Osteocyte (in vitro differentiated cells): ENCODE data around the gene C1RL. TPM values are rescaled to one million over a fixed set of nuclear protein-coding genes. Genes with fewer than 3 reads are reported as not detected.
A peak's percentile ranks its signal among the peaks of the same experiment; 100 is the strongest.

ENCODE experiments used
- DNase-seq: peaks from one replicate; pipeline ENCODE4 v3.0.0; 2021; ENCODE audit warnings: mixed read lengths; ENCODE audit not compliant: unreplicated experiment; ENCODE audit errors: extremely low spot score
- H3K27ac Mint-ChIP-seq: one replicate; pipeline ENCODE4 v1.8.0; 2021; ENCODE audit warnings: mild to moderate bottlenecking, mixed read lengths; ENCODE audit not compliant: unreplicated experiment
- H3K27me3 Mint-ChIP-seq: one replicate; pipeline ENCODE4 v1.8.0; 2021; ENCODE audit warnings: mixed read lengths; ENCODE audit not compliant: unreplicated experiment
- H3K36me3 Mint-ChIP-seq: one replicate; pipeline ENCODE4 v1.8.0; 2021; ENCODE audit warnings: mixed read lengths; ENCODE audit not compliant: unreplicated experiment
- H3K4me1 Mint-ChIP-seq: one replicate; pipeline ENCODE4 v1.8.0; 2021; ENCODE audit warnings: mixed read lengths; ENCODE audit not compliant: unreplicated experiment
- H3K4me3 Mint-ChIP-seq: one replicate; pipeline ENCODE4 v1.8.0; 2021; ENCODE audit warnings: mild to moderate bottlenecking, moderate library complexity, mixed read lengths; ENCODE audit not compliant: unreplicated experiment
- H3K9me3 Mint-ChIP-seq: one replicate; pipeline ENCODE4 v1.8.0; 2021; ENCODE audit warnings: mixed read lengths; ENCODE audit not compliant: unreplicated experiment
- total RNA-seq: library from RNA; stranded (reverse); gene quantifications from 2 replicates; pipeline ENCODE4 v1.2.1, GENCODE V29; 2021
- TF ChIP-seq, protein P1 (sequence below): fragments of 200-600 bp; sonication (generic); IDR thresholded peaks from 2 replicates; pipeline ENCODE4 v1.5.0; 2021; ENCODE audit warnings: antibody characterized with exemption, mild to moderate bottlenecking, moderate library complexity

C1RL gene
- total RNA-seq, 1 donor from 2014 or later: 22.3 TPM

- TF ChIP-seq, protein P1, sequence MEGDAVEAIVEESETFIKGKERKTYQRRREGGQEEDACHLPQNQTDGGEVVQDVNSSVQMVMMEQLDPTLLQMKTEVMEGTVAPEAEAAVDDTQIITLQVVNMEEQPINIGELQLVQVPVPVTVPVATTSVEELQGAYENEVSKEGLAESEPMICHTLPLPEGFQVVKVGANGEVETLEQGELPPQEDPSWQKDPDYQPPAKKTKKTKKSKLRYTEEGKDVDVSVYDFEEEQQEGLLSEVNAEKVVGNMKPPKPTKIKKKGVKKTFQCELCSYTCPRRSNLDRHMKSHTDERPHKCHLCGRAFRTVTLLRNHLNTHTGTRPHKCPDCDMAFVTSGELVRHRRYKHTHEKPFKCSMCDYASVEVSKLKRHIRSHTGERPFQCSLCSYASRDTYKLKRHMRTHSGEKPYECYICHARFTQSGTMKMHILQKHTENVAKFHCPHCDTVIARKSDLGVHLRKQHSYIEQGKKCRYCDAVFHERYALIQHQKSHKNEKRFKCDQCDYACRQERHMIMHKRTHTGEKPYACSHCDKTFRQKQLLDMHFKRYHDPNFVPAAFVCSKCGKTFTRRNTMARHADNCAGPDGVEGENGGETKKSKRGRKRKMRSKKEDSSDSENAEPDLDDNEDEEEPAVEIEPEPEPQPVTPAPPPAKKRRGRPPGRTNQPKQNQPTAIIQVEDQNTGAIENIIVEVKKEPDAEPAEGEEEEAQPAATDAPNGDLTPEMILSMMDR: no peak
- H3K27ac Mint-ChIP-seq: no peak overlapping the region
- H3K36me3 Mint-ChIP-seq: no peaks in the 10 kb centered on the region
- H3K4me3 Mint-ChIP-seq: no peak overlapping the region
- H3K9me3 Mint-ChIP-seq: no peaks in the 10 kb centered on the region
- peaks cover 1% of the 10 kb centered on the region for H3K4me1 Mint-ChIP-seq
- peaks cover 45% of the 10 kb centered on the region for H3K27me3 Mint-ChIP-seq
- DNase-seq: no peak
Observed at GRCh38 chr12:7073946-7074345, 35.1 kb downstream of the C1RL start.

GRCh38 chr12:7072554-7072953 lies 36.5 kb downstream of the C1RL start:
- Mint-ChIP-seq H3K27ac (no peak overlapping the region), H3K27me3 (peaks cover 45% of the 10 kb centered on the region), H3K4me3 (no peak overlapping the region), H3K36me3 (no peaks in the 10 kb centered on the region), H3K9me3 (no peaks in the 10 kb centered on the region), H3K4me1 (peaks cover 7% of the 10 kb centered on the region)
- TF ChIP-seq, protein P1: no peak
- no peak for DNase-seq

GRCh38 chr12:7072035-7072434 lies 37.0 kb downstream of the C1RL start:
- TF ChIP-seq, protein P1: no peak
- Mint-ChIP-seq H3K36me3 (no peaks in the 10 kb centered on the region), H3K27ac (no peak overlapping the region), H3K4me1 (peaks cover 7% of the 10 kb centered on the region), H3K9me3 (no peaks in the 10 kb centered on the region), H3K4me3 (no peak overlapping the region), H3K27me3 (peaks cover 44% of the 10 kb centered on the region)
- no peak for DNase-seq

- TF ChIP-seq, protein P1: no peak
- Mint-ChIP-seq H3K4me1 (peaks cover 7% of the 10 kb centered on the region), H3K4me3 (no peak overlapping the region), H3K36me3 (no peaks in the 10 kb centered on the region), H3K27ac (no peak overlapping the region), H3K9me3 (no peaks in the 10 kb centered on the region), H3K27me3 (peaks cover 36% of the 10 kb centered on the region)
- no peak for DNase-seq
Observed at GRCh38 chr12:7069386-7069785, 39.6 kb downstream of the C1RL start.

DNA sequence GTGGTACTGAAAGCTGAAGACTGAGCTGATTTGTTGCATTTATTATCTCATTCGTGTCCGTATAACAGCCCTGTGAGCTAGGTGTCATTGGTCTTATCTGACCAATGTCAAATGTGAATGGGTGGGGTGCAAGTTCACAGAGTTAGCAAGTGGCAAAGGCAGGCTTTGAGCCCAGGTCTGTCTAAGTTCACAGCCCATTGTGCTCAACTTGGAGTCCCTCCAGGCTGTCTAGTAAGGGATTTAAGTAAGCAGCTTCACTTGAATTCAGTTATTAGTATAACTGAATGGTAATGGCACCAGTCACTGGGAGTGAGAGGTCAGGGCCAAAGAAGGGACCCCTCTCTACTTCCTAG lies 40.0 kb downstream of the C1RL start:
- Mint-ChIP-seq H3K4me3 (no peak overlapping the region), H3K27me3 (peaks cover 32% of the 10 kb centered on the region), H3K9me3 (no peaks in the 10 kb centered on the region), H3K36me3 (no peaks in the 10 kb centered on the region), H3K4me1 (peaks cover 7% of the 10 kb centered on the region), H3K27ac (peak overlapping the region; percentile 4)
- TF ChIP-seq, protein P1: no peak
- DNase-seq: no peak
